Measurements from ENCODE around the gene DNASE2. TPM values are rescaled to one million over a fixed set of nuclear protein-coding genes. Genes with fewer than 3 reads are reported as not detected.
A peak's percentile ranks its signal among the peaks of the same experiment; 100 is the strongest.
"Not testable (repeated sequence)": the region's sequence is repeated elsewhere in the genome, so short reads cannot be mapped to it uniquely, and the experiment has no call there.

DNASE2 gene
- total RNA-seq, 2 donors from 2014 or later: 6.9 to 28.3 TPM

DNA sequence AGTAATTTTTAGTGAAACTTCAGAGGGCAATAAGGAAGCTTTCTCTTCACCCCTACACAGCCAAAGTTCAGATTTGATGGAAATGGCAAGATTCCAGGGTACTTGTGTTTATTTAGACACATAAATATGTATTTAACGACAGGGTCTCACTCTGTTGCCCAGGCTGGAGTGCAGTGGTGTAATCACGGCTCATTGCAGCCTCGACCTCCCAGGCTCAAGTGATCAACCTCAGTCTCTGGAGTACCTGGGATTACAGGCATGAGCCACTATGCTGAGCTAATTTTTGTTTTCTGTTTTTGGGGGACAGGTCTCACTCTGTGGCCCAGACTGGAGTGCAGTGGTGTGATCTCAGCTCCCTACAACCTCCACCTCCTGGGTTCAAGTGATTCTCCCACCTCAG is 39.8 kb upstream of the DNASE2 start:
- Histone ChIP-seq H3K27me3 (no peaks in the 10 kb centered on the region), H3K9me3 (no peaks in the 10 kb centered on the region), H3K27ac (no peak overlapping the region), H3K36me3 (replicated peaks in 1 of 2; ENCODE audit: insufficient read depth in 1 of 2, low read depth in 2 of 2) (peaks cover 6 to 21% of the 10 kb centered on the region in 2 donors), H3K4me1 (peaks cover 8% of the 10 kb centered on the region), H3K4me3 (no peak overlapping the region)
- TF ChIP-seq, protein P1, sequence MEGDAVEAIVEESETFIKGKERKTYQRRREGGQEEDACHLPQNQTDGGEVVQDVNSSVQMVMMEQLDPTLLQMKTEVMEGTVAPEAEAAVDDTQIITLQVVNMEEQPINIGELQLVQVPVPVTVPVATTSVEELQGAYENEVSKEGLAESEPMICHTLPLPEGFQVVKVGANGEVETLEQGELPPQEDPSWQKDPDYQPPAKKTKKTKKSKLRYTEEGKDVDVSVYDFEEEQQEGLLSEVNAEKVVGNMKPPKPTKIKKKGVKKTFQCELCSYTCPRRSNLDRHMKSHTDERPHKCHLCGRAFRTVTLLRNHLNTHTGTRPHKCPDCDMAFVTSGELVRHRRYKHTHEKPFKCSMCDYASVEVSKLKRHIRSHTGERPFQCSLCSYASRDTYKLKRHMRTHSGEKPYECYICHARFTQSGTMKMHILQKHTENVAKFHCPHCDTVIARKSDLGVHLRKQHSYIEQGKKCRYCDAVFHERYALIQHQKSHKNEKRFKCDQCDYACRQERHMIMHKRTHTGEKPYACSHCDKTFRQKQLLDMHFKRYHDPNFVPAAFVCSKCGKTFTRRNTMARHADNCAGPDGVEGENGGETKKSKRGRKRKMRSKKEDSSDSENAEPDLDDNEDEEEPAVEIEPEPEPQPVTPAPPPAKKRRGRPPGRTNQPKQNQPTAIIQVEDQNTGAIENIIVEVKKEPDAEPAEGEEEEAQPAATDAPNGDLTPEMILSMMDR (IDR thresholded peaks at IDR 0.05): no peak
- no peak for TF ChIP-seq POLR2A (IDR thresholded peaks at IDR 0.05)
- no peak for DNase-seq
- ATAC-seq: no peak
- 42 to 55% methylated on average over 3 of the region's 3 CpGs for WGBS, 2 donors
- intact Hi-C loops (cut with DNase I): no loop called here

DNA sequence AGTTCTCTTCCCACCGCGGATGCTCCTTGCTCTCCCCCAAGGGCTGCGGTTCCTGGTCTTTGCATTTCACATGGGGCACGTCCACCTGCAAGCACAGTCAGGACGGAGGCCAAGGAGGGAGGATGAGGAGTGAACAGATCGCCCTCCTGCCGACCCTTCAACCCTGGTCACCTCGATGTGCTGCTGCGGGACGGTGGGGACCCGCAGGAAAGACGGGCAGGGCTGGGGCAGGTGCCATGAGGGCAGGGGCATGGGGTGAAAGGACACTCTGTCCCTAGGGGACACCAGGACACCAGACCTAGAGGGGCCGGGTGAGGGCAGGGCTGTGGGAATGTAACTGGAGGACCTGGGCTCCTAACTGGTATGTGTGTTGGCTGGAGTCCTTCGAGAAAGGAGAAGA is 37.0 kb upstream of the DNASE2 start:
- ATAC-seq: no peak
- intact Hi-C loops (cut with DNase I): no loop called here

DNA sequence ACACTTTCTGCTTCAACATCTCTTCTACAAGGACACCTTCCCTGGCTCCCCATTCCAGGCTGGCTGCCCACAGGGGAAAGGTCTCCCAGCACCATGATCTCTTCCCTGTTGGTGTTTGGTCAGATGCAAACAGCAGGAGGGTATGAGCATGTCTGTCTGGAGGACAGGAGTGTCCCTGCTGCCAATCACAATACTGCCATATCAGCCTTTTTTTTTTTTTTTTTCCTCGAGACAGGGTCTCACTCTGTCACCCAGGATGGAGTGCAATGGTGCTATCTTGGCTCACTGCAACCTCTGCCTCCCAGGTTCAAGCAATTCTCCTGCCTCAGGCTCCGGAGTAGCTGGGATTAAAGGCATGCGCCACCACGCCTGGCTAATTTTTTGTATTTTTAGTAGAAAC is 34.6 kb upstream of the DNASE2 start:
- H3K27ac ChIP-seq; H3K27me3 ChIP-seq; DNase-seq; ATAC-seq; H3K36me3 ChIP-seq (replicated peaks in 1 of 2; ENCODE audit: insufficient read depth in 1 of 2, low read depth in 2 of 2); H3K4me3 ChIP-seq; intact Hi-C loops (cut with DNase I); H3K9me3 ChIP-seq: not testable (repeated sequence)
- 89 to 92% methylated on average over 4 of the region's 4 CpGs for WGBS, 2 donors
- H3K4me1 ChIP-seq: peaks cover 27% of the 10 kb centered on the region

More for the DNA sequence above, 37.0 kb upstream of the DNASE2 start:
- no peak for DNase-seq
- peaks cover 0 to 5% of the 10 kb centered on the region in 2 donors for H3K36me3 ChIP-seq (replicated peaks in 1 of 2; ENCODE audit: insufficient read depth in 1 of 2, low read depth in 2 of 2)
- H3K4me3 ChIP-seq: no peak overlapping the region
- no peaks in the 10 kb centered on the region for H3K9me3 ChIP-seq
- TF ChIP-seq, protein P1 (IDR thresholded peaks at IDR 0.05): no peak
- TF ChIP-seq POLR2A (IDR thresholded peaks at IDR 0.05): no peak
- H3K4me1 ChIP-seq: peaks cover 15% of the 10 kb centered on the region
- whole genome bisulfite sequencing, 2 donors: 88 to 90% methylated on average over 11 to 14 of the region's 14 CpGs
- no peak overlapping the region for H3K27ac ChIP-seq
- H3K27me3 ChIP-seq: no peaks in the 10 kb centered on the region

DNA sequence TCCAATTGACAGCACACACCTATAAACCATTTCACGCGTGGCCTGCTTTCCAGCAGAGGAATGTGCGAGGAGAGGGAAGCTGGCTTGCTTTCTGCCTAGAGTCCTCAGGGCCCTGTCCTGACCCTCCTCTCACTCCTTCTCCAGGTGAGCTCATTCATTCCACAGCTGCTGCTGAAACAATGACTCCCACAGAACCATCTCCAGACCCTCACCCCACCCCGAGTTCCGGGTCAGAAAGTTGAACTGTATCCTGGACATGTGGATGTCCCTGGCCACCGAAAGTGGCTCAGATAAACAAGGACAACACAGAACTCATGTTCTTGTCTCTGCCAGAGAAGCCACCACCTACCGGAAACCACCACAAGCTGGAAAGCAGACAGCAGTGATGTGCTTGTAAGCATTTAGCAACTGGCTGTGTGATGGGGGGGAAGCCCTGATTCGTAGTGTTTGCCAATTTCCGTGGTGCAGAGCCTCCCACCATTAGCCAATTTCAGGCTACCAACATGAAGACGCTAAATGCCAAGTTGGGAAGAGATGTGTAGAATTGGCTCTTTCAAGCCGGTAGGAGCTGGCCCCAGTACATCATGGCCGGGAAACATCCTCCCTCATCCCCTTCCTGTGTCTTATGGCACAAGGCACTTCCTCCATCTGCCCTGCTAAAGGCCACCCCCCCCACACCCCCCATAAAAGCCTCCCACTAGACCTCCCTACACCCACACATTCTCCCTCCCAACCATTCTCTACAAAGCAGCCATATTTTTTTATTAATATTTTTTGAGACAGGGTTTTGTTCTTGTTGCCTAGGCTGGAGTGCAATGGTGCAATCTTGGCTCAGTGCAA is 32.8 kb upstream of the DNASE2 start:
- WGBS, 2 donors: 61 to 76% methylated on average over 11 to 12 of the region's 12 CpGs
- ATAC-seq (no peak), DNase-seq (peak in 2 of 4 donors; percentile 19 to 52)
- intact Hi-C loops (cut with DNase I): no loop called here
- no peaks in the 10 kb centered on the region for H3K9me3 ChIP-seq
- peak overlapping the region; percentile 62 to 85 (median 80) for H3K27ac ChIP-seq
- H3K4me3 ChIP-seq: no peak overlapping the region
- peaks cover 22% of the 10 kb centered on the region for H3K4me1 ChIP-seq
- no peaks in the 10 kb centered on the region for H3K27me3 ChIP-seq
- TF ChIP-seq, protein P1 (IDR thresholded peaks at IDR 0.05): no peak
- no peak for TF ChIP-seq POLR2A (IDR thresholded peaks at IDR 0.05)
- H3K36me3 ChIP-seq (replicated peaks in 1 of 2; ENCODE audit: insufficient read depth in 1 of 2, low read depth in 2 of 2): no peaks in the 10 kb centered on the region

DNA sequence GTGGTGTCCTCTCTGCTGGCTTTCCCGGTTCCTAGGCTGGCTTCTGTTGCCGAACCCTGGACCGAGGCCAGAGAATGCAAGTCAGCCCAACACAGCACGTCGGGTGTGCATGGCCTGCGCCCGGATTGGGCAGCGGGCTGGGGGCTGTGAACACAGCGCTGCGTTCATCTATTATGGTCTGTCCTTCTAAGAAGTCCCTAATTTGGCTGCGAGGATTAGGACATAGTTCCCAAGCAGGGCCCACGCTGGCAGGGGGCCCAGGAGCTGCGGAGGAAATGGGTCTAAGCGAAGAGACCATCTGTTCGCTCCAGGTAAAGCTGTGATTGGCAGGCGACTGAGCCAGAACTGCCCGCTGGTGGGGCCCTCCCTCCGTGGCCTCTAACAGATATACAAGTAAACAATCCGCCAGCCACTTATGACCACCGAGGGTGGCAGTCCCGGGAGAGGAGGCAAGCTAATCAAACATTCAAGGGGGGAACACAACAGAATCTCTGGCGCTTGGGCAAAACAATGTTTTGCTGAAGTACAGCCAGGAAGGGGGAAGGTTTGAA is 31.8 kb upstream of the DNASE2 start:
- Histone ChIP-seq H3K4me3 (no peak overlapping the region), H3K27me3 (no peaks in the 10 kb centered on the region), H3K4me1 (peaks cover 19% of the 10 kb centered on the region), H3K27ac (peak overlapping the region; percentile 62 to 85 (median 80)), H3K36me3 (replicated peaks in 1 of 2; ENCODE audit: insufficient read depth in 1 of 2, low read depth in 2 of 2) (no peaks in the 10 kb centered on the region), H3K9me3 (no peaks in the 10 kb centered on the region)
- TF ChIP-seq, protein P1 (IDR thresholded peaks at IDR 0.05): no peak
- TF ChIP-seq POLR2A (IDR thresholded peaks at IDR 0.05): no peak
- 1 to 11% methylated on average over 8 to 22 of the region's 22 CpGs for WGBS, 2 donors
- intact Hi-C loops (cut with DNase I): no loop called here
- DNase-seq (peak; percentile 77 to 90 (median 87)), ATAC-seq (peak; percentile 90)

All from body of pancreas (tissue), 4 donors.